ENCODE data around the gene PUSL1.

PUSL1 gene

DNA sequence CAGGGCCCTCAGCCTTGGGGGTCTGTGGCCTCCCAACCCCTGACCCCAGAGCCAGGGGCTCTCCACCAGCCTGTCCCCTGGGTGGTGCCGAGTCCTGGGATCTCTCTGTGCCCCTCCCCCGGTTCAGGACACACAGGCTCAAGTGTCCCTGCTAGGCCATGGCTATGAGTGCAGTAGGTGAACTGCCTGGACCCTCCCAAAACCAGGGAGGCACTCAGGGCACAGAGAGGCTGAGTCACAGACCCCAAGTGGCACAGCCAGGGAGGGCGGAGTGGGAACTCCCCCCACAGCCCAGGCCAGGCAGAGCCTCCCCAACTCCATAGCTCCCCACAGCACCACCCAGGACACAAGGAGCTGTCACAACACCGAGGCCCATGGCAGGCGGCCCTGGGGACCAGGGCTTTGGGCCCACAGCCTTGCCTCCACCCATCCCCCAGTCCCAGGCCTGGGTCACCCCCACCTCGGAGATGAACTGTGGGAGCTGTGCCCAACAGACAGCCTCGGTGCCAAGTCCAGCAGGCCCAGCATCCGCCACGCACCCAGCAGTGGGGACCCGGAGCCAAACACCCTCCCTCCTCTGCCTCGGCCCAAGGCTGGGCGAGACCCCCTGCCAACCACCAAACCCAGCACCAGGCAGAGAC, 37.6 kb downstream of the PUSL1 start:
- H2AFZ ChIP-seq: no peak overlapping the region
- no peak for TF ChIP-seq CTCF (IDR thresholded peaks at IDR 0.05)
- no peaks in the 10 kb centered on the region for H3K4me1 ChIP-seq
- H3K9me3 ChIP-seq (ENCODE audit: control insufficient read depth, low read length): no peaks in the 10 kb centered on the region
- no peak overlapping the region for H3K27ac ChIP-seq
- peak overlapping the region; percentile 35 for H3K4me2 ChIP-seq (ENCODE audit: low read length)
- no peak overlapping the region for H3K4me3 ChIP-seq (ENCODE audit: low read depth, low read length)
- H3K27me3 ChIP-seq (ENCODE audit: control insufficient read depth, insufficient read depth, low read length): no peaks in the 10 kb centered on the region
- peaks cover 22% of the 10 kb centered on the region for H3K79me2 ChIP-seq
- no peaks in the 10 kb centered on the region for H3K36me3 ChIP-seq (ENCODE audit: control insufficient read depth, insufficient read depth, low read length)
- no peak overlapping the region for H3K9ac ChIP-seq

GRCh38 chr1:1346501-1346890, 38.1 kb downstream of the PUSL1 start:
- no peak overlapping the region for H2AFZ ChIP-seq
- H3K9me3 ChIP-seq (ENCODE audit: control insufficient read depth, low read length): no peaks in the 10 kb centered on the region
- H3K27me3 ChIP-seq (ENCODE audit: control insufficient read depth, insufficient read depth, low read length): no peaks in the 10 kb centered on the region
- no peak overlapping the region for H3K4me2 ChIP-seq (ENCODE audit: low read length)
- no peak overlapping the region for H3K4me3 ChIP-seq (ENCODE audit: low read depth, low read length)
- peaks cover 22% of the 10 kb centered on the region for H3K79me2 ChIP-seq
- no peak overlapping the region for H3K9ac ChIP-seq
- H3K27ac ChIP-seq: no peak overlapping the region
- no peaks in the 10 kb centered on the region for H3K4me1 ChIP-seq
- no peaks in the 10 kb centered on the region for H3K36me3 ChIP-seq (ENCODE audit: control insufficient read depth, insufficient read depth, low read length)
- no peak for TF ChIP-seq CTCF (IDR thresholded peaks at IDR 0.05)

GRCh38 chr1:1347026-1347595, 38.7 kb downstream of the PUSL1 start:
- Histone ChIP-seq H3K27me3 (ENCODE audit: control insufficient read depth, insufficient read depth, low read length) (no peaks in the 10 kb centered on the region), H3K36me3 (ENCODE audit: control insufficient read depth, insufficient read depth, low read length) (no peaks in the 10 kb centered on the region), H3K9ac (no peak overlapping the region), H3K4me3 (ENCODE audit: low read depth, low read length) (peak overlapping the region; percentile 60), H3K27ac (peak overlapping the region; percentile 66), H2AFZ (no peak overlapping the region), H3K79me2 (peaks cover 22% of the 10 kb centered on the region), H3K4me2 (ENCODE audit: low read length) (peak overlapping the region; percentile 89), H3K4me1 (no peaks in the 10 kb centered on the region), H3K9me3 (ENCODE audit: control insufficient read depth, low read length) (no peaks in the 10 kb centered on the region)
- no peak for TF ChIP-seq CTCF (IDR thresholded peaks at IDR 0.05)

GRCh38 chr1:1347663-1348419, 39.4 kb downstream of the PUSL1 start:
- Histone ChIP-seq H3K36me3 (ENCODE audit: control insufficient read depth, insufficient read depth, low read length) (no peaks in the 10 kb centered on the region), H3K79me2 (peaks cover 22% of the 10 kb centered on the region), H3K9ac (no peak overlapping the region), H2AFZ (peak overlapping the region; percentile 29), H3K9me3 (ENCODE audit: control insufficient read depth, low read length) (no peaks in the 10 kb centered on the region), H3K27me3 (ENCODE audit: control insufficient read depth, insufficient read depth, low read length) (no peaks in the 10 kb centered on the region), H3K4me2 (ENCODE audit: low read length) (peak overlapping the region; percentile 89), H3K27ac (peak overlapping the region; percentile 66), H3K4me1 (no peaks in the 10 kb centered on the region), H3K4me3 (ENCODE audit: low read depth, low read length) (peak overlapping the region; percentile 60)
- TF ChIP-seq CTCF (IDR thresholded peaks at IDR 0.05): no peak

Data from parathyroid adenoma (tissue), 2 donors.